T-helper 22 cell (primary cell): ENCODE data around the gene OR6S1.
"Not testable (repeated sequence)": the region's sequence is repeated elsewhere in the genome, so short reads cannot be mapped to it uniquely, and the experiment has no call there.

ENCODE experiments used
- DNase-seq: peaks from one replicate; pipeline ENCODE4 v3.0.0-alpha.2; 2020; ENCODE audit warnings: low read depth

OR6S1 gene

GRCh38 chr14:20631023-20631879 lies 10.2 kb downstream of the OR6S1 start:
- DNase-seq, result peak; percentile 41

- DNase-seq, result no peak
Measured at GRCh38 chr14:20630340-20631022, 11.0 kb downstream of the OR6S1 start.

- DNase-seq, result no peak
Measured at GRCh38 chr14:20628063-20628854, 13.2 kb downstream of the OR6S1 start.

- no peak for DNase-seq
Measured at GRCh38 chr14:20627346-20628027, 14.0 kb downstream of the OR6S1 start.

GRCh38 chr14:20626274-20626673 lies 15.2 kb downstream of the OR6S1 start:
- DNase-seq, result no peak

- DNase-seq, result no peak
Measured at GRCh38 chr14:20624495-20625070, 16.9 kb downstream of the OR6S1 start.

GRCh38 chr14:20623798-20624197 lies 17.7 kb downstream of the OR6S1 start:
- no peak for DNase-seq

GRCh38 chr14:20622816-20623291 lies 18.6 kb downstream of the OR6S1 start:
- no peak for DNase-seq

GRCh38 chr14:20620798-20621478 lies 20.6 kb downstream of the OR6S1 start:
- DNase-seq, result no peak

- DNase-seq, result not testable (repeated sequence)
Measured at GRCh38 chr14:20619688-20620087, 21.8 kb downstream of the OR6S1 start.

- DNase-seq, result no peak
Measured at GRCh38 chr14:20618271-20618749, 23.2 kb downstream of the OR6S1 start.

GRCh38 chr14:20617138-20618003 lies 24.1 kb downstream of the OR6S1 start:
- DNase-seq, result no peak

- no peak for DNase-seq
Measured at GRCh38 chr14:20615996-20616395, 25.5 kb downstream of the OR6S1 start.

- DNase-seq, result no peak
Measured at GRCh38 chr14:20614038-20614840, 27.3 kb downstream of the OR6S1 start.

- peak; percentile 66 for DNase-seq
Measured at GRCh38 chr14:20613094-20614037, 28.1 kb downstream of the OR6S1 start.

GRCh38 chr14:20612403-20612802 lies 29.1 kb downstream of the OR6S1 start:
- no peak for DNase-seq

- DNase-seq, result no peak
Measured at GRCh38 chr14:20611277-20611676, 30.2 kb downstream of the OR6S1 start.
